DMS 273 (cell line): ENCODE measurements around the gene CLIC6.

Source experiments
- DNase-seq: peaks from one replicate; lab custom pipeline; 2025; ENCODE audit not compliant: unreplicated experiment; lab: John Stamatoyannopoulos, UW

Gene CLIC6

DNA sequence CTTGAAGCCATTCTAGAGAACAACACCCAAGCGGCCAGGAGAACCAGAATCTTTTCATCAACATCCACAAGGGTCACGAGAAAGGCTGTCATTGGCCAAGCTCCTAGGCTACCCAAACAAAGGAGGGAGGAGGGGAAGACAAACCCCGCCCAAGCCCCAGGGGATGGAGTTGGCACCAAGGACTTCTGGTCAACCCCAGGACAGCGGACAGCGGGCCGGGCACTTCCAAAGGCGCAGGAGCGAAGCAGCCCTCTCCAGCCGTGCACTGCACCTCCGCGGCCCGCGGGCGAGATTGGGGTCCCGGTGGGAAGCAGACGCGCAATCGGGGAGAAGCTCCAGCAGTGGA lies at the start of gene CLIC6:
TSS of gene CLIC6 (plus strand) at position 192 of the 346 bp plus-strand sequence. CDS start 395 bp downstream, outside the sequence.
- DNase-seq = no peak

DNA sequence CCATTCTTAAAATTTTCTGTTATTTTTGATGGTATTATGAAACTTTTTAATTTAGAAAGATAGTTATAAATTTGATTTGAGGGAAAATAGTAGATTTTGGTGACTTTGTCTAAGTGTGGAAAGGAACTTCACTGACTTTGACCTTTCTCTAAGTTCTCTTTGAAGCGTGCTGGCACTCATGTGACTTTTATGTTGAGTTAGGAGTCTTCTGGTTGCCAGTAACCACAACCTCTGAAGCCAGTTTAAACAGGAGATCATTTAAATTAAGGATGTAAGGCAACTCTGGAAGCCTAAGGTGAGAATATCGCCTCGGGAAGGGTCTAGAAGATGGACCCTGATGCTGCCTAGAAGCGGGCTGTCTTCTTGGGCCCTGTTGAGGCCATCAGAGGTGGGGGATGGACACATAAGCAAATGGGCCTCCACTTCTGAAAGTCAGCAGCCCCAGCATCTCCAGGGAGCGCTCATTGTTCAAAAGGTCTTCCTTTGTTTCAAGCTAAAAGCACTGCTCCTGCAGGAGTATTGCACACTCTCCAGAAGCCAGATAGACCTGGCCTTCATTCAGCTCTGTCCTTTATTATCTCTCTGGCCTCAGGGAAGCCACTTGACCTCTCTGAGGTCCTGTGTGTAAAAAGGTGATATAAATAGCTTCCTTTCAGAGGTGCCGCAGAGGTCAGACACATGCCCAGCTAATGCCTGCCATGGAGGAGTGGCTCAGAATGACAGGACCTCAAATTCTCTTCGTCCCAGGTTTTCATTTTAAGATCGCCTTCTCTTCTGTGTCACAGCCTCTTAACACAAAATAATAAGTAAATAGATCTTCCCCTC lies 48.7 kb upstream of the CLIC6 start:
- no peak for DNase-seq

DNA sequence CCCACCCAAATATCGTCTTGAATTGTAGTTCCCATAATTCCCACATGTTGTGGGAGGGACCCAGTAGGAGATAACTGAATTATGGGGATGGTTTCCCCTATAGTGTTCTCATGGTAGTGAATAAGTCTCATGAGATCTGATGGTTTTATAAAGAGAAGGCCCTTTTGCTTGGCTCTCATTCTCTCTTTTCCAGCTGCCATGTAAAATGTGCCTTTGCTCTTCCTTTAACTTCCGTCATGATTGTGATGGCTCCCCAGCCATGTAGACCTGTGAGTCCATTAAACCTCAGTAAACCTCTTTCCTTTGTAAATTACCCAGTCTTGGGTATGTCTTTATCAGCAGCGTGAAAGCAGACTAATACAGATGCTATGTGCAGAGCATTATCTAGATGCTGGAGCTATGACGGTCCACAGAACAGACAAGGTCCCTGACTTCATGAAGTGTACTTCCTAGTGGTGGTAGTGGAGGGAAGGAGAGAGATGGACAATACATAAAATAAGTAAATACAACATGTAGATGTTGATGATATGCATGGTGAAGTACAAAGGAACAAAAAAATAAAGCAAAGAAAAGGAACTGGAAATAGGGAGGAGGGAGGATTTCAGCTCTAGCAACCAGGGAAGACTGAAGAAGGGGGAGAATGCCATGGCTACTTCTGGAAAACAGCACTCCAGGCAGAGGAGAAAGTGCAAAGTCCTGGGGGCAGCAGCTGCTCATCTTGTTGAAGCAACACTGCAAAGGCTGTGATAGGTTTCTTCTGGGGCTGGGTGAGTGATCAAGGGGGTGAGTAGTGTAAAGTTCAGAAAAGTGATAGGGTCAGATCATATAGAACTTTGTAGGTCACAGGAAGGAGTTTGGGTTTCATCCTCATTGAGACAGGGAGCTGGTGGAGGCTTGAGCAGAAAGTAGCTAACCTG lies 47.1 kb upstream of the CLIC6 start:
- DNase-seq = no peak

DNA sequence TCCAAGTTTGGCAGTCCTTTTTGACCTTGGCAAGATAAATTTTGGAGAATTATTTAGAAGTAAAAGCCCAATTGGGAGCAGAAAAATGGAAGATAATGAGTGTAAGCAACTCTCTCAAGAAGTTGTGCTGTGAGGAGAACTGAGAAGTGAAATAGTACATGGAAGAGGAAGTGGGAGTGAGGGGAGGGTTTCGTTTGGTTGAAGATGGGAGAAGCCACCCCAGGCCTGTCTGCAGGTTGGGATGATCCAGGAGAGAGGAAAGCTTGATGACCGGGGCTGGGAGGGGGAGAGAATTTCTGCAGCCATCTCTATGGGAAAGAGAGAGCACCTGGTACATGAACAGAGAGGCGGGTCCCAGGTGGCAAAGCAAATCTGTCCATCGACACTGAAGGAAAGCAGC lies 45.3 kb upstream of the CLIC6 start:
- DNase-seq = no peak

DNA sequence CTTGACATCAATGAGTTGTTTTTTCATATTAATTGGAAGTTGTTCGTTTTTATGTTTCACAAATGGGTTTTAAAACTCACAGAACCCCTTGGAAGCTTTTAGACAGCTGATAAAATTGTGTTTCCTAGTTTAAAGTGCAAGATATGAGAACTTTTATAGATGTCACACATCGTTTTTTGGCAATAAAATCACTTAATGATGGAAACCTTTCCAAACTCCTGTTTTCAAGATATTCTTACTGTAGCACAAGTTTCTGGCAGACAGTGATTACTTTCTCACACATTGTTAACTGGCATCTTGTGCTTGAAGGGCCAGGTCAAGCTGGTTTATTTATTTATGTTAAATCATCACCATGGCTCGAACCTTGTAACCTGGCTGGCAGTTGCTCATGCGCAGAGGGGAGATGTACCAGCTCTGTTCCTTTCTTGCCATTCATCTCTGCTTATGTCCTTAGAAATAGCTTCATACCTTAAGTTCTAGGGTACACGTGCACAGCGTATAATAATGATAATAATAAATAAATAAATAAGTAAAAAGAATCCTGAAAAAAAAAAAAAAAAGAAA lies 43.7 kb upstream of the CLIC6 start:
- no peak for DNase-seq

DNA sequence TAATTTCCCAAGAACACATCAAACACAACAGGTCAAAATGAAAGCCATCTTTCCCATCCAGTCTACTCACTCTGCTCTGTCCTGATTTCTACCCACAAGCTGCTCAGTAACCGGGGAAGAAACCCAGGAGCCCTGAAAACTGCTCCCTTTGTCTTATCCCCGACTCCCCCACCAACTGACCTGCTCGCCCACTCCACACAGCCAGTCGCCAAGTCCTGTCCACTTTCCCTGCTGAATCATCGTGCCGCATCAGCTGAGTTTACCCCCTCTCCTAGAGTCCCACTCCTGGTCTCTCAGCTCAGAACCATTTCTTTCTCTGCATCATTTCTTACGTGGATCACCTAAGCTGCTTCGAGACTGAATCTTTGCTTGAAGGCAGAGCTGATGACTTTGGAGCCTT lies 42.7 kb upstream of the CLIC6 start:
- no peak for DNase-seq

DNA sequence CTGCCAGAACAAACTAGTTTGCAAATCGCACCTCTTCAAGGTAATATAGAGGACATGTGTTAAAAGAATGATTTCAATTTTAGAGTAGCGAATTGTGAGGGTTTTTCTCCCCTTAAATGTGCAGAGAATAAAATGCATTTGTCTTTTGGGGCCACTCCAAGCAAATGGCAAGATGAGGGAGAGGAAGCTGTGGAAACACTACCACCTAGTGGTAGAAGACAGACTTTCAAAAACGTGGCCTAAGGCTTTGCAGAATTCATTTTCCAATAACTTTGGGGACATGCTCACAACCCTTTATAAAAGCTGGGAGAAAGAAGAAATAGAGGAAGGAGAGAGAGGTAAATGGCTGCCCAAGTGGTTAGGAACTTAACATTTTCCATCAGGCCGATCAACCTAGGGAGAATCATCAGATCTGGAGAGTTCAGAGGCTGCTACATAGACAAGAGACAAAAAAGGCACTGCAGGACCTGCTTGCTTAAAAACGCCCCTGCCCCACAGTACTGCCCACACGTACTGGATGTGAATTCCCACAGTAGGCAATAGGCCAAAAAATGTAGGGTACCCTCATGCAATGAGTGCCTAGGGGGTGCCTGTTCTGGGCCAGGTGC lies 38.2 kb upstream of the CLIC6 start:
- DNase-seq = peak; percentile 76

DNA sequence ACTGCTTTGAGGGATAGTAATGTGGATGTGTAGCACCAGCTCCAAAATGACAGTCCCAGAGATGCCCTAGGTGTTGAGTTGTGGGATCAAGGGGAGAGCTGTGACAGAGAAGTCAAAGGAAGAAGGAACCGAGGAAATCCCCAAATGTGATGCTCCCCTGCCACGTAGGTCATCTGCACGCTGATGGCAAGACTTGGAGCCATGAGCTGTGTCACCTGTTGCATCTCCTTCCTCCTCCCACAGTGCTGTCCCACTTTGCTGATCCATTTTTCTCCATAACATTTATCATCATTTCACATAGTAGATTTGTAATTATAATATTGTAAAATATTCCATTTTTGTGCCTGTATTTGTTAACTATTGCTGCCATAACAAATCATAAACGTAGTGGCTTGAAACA lies 36.3 kb upstream of the CLIC6 start:
- no peak for DNase-seq

DNA sequence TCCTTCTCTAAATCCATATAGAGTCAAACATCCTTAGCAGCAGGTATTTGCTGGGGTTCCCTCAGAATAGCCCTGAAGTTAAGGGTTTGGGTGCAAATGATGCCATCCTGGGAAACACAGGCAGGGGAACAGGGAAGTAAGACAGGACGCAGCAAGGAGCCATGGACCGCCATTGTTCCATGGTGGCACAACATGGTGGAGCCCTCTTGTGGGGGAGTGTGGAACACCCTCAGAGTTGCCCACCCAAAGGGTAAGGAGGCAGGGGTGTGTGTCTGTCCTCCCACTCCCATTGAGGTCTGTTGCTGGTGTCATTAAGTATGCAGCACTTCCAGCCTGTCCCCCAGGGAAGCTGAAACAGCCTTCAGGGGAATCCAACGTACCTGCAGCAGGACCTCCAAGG lies 33.5 kb upstream of the CLIC6 start:
- peak; percentile 24 for DNase-seq

DNA sequence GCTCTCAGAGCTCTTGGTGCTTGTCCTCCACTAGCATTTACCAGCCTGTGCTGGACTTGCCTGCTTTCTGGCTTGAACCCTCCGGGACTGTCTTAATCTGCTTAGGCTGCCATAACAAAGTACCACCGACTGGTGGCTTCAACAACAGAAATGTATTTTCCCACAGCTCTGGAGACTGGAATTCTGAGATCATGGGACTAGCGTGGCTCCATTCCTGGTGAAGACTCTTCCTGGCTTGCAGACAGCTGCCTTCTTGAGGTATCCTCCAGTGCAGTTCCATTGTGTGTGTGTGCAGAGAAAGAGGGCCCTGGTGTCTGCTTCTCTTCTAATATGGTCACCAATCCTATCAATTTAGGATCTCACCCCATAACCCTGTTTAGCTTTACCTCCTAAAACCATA lies 31.8 kb upstream of the CLIC6 start:
- no peak for DNase-seq

DNA sequence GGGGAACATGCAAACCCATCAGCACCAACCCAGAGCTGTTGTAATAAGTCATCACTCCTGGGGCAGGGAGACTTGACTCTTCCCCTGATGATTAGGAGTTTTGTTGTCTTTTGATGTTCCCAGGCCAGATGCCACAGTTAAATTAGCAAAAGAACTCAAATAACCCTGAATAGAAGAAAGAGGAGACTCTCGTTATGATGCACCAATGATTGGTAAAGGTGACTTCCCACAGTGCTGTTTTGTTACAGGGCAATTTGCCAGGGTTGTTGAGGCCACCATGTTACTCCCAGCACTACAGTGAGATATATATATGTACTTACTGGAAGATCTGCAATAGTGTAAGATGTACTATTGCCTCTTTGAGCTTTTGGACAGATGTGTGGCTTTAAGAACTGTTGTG lies 29.5 kb upstream of the CLIC6 start:
- no peak for DNase-seq

DNA sequence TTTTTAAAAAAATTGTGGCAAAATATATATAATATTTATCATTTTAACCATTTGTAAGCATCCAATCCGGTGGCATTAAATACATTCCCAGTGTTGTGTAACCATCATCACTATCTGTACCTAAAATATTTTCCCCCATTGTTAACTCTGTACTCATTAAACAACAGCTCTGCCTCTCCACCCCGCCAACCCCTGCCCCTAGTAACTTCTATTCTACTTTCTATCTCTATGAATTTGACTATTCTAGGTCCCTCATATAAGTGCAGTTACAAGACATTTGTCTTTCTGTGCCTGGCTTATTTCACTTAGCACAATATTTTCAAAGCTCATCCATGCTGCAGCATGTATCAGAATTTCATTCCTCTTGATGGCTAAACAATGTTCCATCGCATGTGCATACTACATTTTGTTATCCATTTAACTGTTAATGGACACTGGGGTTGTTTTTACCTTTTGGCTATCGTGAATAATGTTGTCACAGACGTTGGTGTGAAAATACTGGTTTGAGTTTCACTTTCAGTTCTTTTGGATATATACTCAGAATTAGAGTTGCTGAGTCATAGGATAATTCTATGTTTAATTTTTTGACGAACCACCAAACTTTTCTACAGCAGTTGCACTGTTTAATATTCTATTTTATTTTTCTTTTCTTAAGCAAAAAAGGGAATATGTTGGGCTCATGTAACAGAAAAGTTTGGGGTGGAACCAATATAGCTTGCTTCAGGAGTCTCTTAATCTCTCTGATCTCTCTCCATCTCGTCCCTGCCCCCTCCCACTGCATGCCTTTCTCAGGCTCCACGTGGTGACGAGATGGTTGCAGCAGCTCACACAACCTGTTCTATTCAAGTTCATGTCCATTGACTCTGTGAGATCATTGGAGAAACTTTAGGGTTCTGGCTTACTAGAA lies 28.7 kb upstream of the CLIC6 start:
- DNase-seq = no peak

DNA sequence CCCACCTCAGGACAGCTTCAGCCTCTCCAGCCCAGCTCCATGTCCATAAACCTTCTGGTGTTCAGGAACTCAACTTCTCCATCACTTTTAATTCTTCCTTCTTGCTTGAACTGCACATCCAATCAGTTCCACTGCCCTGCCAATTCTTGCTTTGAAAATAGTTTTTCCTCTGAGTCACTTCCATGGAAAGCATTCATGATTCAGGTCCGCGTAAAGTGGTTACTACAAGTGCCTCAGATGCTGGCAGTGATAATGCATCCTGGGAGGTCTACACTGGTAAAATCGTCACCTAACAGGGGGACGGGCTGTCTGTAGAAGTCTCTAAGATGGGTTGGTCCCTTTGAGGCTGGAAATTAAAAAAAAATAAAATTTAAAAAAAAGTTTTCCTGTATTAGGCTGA lies 27.9 kb upstream of the CLIC6 start:
- DNase-seq = no peak

DNA sequence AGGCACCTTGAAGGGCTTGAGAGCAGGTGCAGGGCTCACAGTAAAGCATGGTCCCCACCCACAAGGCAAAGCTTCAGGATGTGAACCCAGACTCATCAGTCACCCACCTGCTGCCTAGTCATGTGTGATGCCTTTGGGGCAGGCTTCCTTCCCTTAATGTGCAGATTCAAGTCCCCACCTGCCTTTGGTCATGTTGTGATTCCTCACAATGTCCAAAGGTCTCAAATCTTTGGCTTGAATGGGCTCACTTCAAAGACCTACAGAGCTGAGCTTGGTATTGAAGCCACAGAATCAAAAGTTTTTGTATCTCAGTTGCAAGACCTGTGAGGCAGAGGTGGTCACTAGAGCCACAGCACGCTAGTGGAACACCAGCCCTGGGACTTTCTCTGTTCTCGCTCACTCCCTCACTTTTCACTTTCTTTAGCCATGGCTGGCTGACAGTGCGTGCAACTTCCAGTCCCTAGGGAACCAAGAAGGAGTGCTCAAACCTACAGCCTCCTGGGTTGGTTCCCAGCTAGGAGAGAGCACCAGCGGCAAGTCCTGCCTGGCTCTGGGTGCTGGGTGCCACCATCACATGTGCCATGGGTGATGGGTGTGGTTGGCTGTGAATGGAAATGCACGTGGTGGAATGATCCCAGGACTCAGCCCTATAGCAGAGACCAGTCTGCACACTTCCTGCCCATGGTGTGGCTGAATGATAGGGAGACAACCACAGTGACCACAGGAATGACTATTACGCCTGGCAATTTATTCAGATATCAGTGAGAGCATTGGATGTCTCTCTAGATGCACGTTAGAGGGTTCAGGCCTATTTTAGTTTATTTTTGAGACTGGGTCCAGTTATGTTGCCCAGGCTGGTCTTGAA lies 26.4 kb upstream of the CLIC6 start:
- no peak for DNase-seq

DNA sequence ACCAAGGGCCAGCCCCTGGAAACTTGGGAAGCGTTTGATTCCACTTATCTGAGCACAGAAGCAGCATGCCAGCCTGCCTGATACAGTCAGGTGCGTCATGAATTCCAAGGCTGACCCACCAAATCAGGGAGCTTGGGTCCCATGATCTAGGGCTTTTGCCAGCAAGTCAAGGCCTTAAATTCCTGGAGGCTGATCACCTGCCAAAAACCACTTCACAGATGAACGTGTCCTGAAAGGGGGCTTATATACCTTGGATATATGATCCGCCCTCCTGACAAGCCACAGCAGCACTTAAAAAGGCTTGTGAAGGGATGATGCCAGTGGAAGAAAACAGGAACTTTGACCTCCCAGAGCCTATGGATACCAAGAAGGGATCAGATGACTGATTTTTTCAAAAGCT lies 24.0 kb upstream of the CLIC6 start:
- DNase-seq = no peak

DNA sequence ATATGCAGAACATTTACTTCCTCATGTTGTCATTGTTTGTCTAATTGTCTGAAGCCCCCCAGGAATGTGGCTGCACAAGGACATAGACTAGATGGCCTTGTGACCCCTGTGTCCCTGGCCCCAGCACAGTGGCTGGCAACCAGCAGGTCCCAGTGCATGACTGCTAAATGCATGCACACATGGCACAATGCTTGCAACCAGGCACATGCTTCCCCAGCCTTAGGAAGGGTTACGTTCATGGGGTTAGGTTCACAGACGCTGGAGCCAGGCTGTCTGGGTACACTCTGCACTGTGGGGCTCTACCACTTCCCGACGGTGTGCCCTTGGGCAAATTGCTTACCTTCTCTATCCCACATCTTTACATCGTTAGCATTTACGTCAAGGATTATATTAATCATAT lies 21.2 kb upstream of the CLIC6 start:
- no peak for DNase-seq

DNA sequence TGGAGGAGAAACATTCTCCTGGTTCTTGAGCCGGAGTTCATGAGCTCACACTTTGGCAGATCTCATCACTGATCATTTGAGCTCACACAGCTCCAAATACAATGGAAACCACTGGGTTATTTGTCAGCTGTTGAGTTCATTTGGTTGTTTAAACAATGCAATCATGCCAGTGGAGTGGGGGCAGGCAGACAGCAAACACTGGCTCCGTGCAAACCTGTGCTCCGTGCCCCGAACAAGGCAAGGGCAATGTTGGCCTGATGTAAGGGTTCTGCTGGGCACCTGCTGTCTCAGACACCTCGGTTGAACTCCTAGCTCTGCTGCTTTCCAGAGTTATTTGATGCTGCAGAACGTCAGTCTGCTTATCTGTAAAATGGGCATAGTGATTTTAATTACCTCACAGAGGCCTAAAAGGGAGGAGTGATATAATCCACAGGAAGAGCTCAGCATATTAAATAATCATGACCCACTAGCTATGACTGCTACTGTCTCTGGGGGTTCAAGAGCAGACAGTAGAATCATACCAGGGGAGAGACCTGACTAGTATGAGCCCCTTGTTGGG lies 20.0 kb upstream of the CLIC6 start:
- no peak for DNase-seq

DNA sequence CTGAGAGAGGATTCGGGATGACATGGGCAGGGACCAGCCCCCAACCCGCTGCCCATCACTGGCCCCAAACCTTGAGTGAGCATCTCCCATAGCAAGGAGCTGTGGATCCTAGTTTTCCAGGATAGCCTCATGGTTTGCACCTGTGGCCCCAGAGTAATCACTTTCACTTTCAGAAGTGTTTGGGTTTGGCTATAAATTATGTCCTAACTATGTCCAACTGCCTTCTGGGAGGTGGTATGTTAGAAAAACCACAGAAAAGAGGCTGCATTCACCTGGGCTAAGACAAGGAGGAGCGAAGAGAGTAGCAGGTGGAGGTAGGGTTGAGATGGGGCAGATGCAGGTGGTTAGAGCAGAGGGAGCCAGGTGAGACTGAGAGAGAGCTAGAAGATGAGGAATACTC lies 19.4 kb upstream of the CLIC6 start:
- no peak for DNase-seq

DNA sequence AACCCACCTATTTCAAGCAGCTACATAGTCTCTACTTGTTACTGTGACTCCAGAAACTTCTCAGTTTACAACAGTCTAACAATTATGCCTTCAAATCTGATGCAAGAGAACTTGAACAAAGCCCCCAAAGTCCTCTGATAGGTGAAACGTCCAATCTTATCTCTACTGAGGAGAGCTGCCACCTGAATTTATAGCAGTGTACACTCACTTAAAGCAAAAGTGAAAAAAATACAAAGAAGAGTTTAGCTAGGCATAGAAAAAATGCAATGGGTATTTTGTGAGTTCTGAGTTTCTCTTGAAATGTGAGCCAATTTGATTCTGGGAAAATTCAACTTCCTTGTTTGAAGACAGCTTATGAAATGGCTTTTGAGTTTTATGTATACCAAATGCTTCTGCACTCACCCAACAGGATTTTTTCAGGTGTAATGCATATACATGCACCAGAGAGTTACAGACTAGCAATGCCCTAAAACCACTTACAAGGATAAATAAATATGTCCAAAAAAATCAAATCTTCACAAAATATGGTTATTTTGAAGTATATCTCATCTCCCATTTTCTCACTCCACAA lies 17.8 kb upstream of the CLIC6 start:
- DNase-seq = no peak
